HG03064 (cell line): ENCODE measurements around the gene TMEM222.

Experiments used
- ATAC-seq: cut with Tn5 transposase; IDR thresholded peaks from one replicate; pipeline ENCODE4 v1.9.1; 2021; ENCODE audit warnings: low read depth; ENCODE audit not compliant: unreplicated experiment

The TMEM222 gene

DNA sequence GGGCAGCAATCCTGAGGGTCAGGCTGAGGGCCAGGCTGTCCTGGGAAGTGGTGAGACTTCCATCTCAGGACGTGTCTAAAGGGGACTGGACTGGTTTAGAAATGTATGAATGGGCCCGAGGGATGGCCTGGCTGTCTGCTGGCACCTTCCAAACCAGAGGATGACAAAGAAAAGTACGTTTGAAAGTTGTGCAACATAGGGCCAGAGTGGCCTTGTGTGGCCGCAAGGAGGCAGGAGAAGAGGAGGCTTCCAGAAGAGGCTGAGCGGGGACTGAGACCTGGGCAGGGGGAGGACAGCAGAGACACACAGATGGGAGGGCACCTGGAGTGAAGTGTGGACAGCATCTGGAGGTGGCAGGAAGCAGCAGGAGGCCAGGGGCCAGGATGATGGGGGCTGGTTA, 17.2 kb downstream of the TMEM222 start:
- no peak for ATAC-seq

GRCh38 chr1:27341525-27342252, 19.7 kb downstream of the TMEM222 start, which contains the start of gene SYTL1:
Gene SYTL1, plus strand, starts transcription at chr1:27342022. Its CDS starts 3,313 bp downstream, at chr1:27345335.
- no peak for ATAC-seq

DNA sequence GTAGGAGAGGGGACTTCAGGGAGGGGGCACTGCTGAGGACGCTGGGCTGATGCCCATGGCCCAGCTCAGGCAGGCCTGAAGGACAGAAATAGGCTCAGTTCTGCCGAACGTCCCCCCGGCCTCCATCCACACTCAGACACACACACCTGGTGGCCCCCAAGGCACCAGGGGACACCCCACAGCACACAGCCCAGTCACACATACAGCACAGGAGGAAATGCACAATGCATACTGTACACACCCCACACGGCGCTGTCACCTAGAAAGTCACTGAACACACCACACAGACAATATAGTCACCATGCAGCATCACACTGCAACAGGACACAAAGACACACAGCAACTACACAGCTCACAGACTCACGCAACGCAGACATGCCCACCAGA, 20.4 kb downstream of the TMEM222 start:
- ATAC-seq: no peak

GRCh38 chr1:27342778-27343638, 21.0 kb downstream of the TMEM222 start:
- no peak for ATAC-seq

DNA sequence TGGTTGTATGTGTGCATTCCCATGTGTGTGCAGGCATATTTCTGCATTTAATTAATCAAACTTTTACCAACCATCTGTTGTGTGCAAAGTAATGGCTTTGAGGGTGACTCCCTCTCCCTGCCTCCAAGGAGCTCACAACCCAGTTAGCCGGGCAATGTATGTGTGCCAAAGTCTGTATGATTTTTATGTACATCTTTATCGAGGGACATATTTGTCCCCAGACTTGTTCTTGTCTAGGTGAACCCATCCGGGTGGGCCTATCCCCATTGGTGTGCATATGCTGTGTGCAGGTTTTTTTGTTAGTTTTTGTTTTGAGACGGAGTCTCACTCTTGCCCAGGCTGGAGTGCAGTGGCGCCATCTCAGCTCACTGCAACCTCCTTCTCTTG, 21.7 kb downstream of the TMEM222 start:
- no peak for ATAC-seq

DNA sequence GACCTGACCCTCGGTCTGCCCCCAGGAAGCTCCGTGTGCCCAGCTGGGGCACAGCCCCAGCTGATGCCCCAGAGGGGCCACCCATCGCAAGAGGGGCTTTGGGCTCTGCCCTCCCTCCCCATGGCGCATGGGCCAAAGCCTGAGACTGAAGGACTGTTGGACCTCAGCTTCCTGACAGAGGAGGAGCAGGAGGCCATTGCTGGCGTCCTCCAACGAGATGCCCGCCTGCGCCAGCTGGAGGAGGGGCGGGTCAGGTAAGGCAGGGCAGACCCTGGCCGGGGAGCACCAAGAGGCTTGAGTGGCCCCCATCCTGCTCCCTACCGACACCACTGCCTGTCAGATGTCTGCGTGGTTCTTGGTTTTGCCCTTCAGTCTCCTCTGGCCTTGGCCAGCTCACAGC, 23.3 kb downstream of the TMEM222 start:
- ATAC-seq: no peak

DNA sequence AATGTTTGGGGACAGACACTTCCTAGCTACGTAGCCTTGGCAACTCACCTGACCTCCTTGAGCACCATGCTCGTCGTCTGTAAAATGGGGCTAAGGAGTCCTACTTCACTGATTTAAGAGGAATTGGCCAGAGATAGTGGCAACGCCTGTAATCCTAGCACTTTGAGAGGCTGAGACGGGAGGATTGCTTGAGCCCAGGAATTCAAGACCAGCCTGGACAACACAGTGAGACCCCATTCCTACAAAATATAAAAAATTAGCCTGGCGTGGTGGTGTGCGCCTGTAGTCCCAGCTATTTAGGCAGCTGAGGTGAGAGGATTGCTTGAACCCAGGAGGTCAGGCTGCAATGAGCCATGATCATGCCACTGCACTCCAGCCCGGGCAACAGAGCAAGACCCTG, 24.4 kb downstream of the TMEM222 start:
- no peak for ATAC-seq

DNA sequence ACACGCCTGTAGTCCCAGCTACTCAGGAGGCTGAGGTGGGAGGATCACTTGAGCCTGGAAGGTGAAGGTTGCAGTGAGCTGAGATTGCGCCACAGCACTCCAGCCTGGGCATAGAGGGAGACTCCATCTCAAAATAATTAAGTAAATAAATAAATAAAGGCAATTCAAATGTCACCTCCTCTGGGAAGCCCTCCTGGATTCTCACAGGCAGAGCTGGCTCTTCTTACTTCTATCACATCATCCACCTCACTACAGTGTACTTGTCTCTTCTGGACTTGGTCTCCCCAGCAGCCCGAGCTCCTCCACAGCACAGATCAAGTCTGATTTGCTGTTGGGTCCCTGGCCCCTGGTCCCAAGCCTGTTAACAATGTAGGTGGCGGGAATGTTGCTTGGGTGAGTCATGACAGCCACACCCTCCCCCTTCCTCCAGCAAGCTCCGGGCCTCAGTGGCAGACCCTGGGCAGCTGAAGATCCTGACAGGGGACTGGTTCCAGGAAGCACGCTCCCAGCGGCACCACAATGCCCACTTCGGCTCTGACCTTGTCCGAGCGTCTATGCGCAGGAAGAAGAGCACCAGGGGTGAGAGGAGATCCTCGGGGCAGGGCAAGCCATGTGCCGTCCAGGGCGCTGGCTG, 25.1 kb downstream of the TMEM222 start:
- ATAC-seq: no peak

GRCh38 chr1:27348861-27349783, 27.2 kb downstream of the TMEM222 start:
- no peak for ATAC-seq

DNA sequence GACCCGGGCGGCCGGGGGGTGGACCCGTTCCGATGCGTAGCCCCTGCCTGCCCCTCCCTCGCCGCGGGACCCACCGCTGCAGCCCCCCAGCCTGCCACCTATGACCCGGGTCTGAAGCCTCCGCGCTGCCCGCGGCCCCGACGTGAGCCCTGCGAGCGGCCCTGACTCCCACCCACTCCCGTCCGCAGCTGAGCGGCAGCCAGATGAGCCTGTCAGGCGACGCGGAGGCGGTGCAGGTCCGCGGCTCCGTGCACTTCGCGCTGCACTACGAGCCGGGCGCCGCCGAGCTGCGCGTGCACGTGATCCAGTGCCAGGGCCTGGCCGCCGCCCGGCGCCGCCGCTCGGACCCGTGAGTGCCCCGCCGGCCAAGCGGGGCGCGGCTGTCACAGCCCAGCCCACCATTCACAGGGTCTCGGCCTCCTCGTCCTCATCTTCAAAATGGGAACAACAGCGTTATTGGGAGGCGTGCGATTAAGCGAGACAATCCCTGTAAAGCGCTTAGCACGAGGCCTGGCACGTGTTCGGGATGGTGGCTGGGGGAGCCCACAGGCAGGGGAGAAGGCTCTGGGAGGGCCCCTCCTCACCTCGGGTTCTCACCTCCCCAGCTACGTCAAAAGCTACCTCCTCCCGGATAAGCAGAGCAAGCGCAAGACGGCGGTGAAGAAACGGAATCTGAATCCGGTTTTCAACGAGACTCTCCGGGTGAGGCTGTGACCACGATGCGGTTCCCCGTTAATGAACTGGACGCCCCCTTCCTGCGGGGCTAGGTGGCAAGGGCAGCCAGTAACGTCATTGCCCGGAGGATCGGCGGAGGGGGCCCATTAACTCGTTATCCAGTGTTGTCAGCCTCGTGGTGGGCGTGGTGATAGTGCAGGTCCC, 28.1 kb downstream of the TMEM222 start:
- no peak for ATAC-seq

DNA sequence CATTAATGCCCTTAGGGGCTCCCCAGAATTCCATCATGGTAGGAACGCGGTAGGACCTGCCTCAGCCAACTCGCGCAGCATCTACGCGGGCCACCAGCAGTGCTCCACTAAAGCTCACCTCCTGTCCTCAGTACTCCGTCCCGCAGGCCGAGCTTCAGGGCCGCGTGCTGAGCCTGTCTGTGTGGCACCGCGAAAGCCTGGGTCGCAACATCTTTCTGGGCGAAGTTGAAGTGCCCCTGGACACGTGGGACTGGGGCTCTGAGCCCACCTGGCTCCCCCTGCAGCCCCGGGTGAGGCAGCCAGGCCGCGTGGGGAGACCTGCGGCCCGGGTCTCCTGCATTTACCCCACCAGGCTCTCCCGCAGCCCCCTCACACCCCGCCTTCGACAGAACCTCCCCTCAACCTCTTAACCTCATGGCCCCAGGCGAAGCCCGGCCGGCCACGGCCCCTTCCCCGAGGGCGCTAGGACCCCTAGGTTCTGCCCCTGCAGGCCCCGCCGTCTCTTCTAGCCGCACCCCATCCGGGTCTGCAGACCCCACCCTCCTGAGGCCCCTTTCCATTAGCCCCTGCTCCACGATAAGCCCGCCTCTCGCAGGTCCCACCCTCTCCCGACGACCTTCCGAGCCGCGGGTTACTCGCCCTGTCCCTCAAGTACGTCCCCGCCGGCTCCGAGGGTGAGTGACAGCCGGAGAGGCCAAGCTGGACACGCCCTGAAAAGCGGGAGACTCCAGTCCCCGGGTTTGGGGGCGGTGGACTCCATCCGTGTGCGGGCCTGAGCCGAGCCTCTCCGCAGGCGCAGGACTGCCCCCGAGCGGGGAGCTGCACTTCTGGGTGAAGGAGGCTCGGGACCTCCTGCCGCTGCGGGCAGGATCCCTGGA, 28.9 kb downstream of the TMEM222 start:
- ATAC-seq: no peak

DNA sequence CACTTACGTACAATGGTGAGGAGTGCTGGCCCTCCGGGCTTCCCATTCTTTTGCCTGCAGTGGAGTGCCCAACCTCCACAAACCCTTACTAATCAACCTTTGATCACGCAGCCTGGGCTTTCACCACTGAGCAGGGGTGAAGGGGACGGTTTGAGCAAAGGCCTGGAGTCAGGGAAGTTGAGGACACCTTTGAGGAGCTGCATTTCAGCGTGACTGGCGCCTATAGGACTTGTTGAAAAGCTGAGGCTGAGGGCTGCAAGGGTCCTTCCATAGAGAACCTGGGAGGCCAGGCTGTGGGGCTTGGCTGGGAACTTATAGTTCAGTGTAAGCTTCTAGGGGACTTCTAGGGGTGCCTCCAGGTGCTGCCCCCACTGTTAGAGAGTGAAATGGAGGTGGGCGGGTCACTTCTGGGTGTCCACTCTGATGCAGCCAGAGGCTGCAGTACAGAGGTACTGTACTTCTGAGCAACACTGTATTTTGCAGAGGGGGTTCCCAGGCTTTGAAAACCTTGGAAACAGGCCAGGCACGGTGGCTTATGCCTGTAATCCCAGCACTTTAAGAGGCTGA, 29.7 kb downstream of the TMEM222 start:
- ATAC-seq: no peak

DNA sequence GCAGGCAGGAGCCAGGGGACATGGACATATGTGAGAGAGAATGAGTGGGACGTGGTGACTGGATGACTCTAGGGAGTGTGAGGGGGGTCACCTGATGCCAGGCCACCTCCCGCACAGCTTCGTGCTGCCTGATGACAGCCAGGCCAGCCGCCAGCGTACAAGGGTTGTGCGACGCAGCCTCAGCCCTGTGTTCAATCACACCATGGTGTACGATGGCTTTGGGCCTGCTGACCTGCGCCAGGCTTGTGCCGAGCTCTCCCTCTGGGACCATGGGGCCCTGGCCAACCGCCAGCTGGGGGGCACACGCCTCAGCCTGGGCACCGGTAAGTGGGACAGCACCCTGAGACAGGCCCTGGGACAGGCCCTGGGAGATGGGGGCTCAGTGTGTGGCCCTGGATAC, 31.2 kb downstream of the TMEM222 start:
- ATAC-seq: no peak

DNA sequence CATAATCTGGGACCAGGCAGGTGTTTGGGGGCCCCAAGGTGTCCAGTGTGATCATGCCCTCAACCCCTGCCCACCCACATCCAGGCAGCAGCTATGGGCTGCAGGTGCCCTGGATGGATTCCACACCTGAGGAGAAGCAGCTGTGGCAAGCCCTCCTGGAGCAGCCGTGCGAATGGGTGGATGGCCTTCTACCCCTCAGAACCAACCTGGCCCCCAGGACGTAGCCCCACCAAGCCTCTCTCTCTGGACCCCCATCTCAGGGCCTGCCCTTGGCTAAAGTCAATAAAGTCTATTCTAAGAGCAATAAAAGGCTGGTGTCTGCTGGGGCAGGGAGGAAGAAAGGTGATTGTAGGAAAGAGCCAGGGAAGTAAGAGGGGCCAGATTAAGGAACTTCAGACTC, 31.7 kb downstream of the TMEM222 start:
- no peak for ATAC-seq

DNA sequence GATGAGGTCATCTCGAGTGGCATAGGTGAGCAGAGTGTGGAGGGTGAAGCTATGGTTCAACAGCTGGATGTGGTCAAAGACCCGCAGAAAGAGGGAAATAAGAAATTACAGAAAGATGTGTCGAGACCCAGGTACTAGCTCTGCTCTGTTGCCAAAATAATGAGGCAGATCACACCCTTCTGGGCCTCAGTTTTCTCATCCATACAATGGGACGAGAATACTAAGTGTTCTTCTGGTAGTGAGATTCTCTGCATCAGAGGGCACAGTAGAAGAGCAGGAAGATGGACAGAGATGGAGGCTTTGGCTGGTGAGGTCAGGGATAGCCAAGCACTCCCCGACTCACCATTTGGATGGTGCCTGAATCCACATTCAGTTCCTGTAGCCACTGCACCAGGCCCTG, 33.7 kb downstream of the TMEM222 start:
- no peak for ATAC-seq

GRCh38 chr1:27356277-27356618, 34.3 kb downstream of the TMEM222 start:
- no peak for ATAC-seq

- ATAC-seq: no peak
Measured at GRCh38 chr1:27356619-27357280, 34.8 kb downstream of the TMEM222 start.
